Pancreas (tissue), 10 donors: ENCODE results near the gene FAM227A. TPM values are rescaled to one million over a fixed set of nuclear protein-coding genes. Genes with fewer than 3 reads are reported as not detected.

Source experiments
- ATAC-seq, 4 donors: fragments of 200-7000 bp; cut with Tn5 transposase; one replicate each; pipeline versions ENCODE4 v1.8.0 to v1.9.1; 2020; ENCODE audit warnings: mild to moderate bottlenecking in 4 of 4, moderate library complexity in 4 of 4
- DNase-seq, 6 donors: peaks; one replicate each; pipeline ENCODE4 v3.0.0-alpha.2; 2020
- FAIRE-seq: peaks from 2 replicates; lab custom pipeline; 2012; peaks lifted over from hg19 to GRCh38; lab: Jason Lieb, UNC
- H3K27ac ChIP-seq, 4 donors: fragments of 200-600 bp; sonication (generic); 1 replicate in 3 of 4; 2 replicates in 1 of 4; pipeline versions ENCODE4 v1.5.0 to v1.8.0; 2020
- H3K27me3 ChIP-seq, 4 donors: fragments of 200-600 bp; one replicate each; pipeline ENCODE4 v1.8.0; 2021
- H3K36me3 ChIP-seq, 3 donors: fragments of 200-600 bp; sonication (generic) in 1 of 3; one replicate each; pipeline versions ENCODE4 v1.5.0 to v1.8.0; 2020 to 2021
- H3K4me1 ChIP-seq, 3 donors: fragments of 200-600 bp; one replicate each; pipeline ENCODE4 v1.8.0; 2021
- H3K4me3 ChIP-seq, 4 donors: fragments of 200-600 bp; sonication (generic) in 2 of 4; one replicate each; pipeline versions ENCODE4 v1.5.0 to v1.8.0; 2020 to 2021
- H3K9me3 ChIP-seq, 4 donors: fragments of 200-600 bp; one replicate each; pipeline ENCODE4 v1.8.0; 2021
- CTCF ChIP-seq, 4 donors: fragments of 200-600 bp; sonication (generic) in 3 of 4; IDR thresholded peaks; one replicate each; pipeline versions ENCODE4 v1.5.0 to v1.8.0; 2021; ENCODE audit warnings: antibody characterized with exemption in 4 of 4
- WGBS, 2 donors: extraction: QIAGEN DNeasy Blood & Tissue Kit; methylation state at CpG; one replicate each; pipeline ENCODE4 v1.1.7; 2013; 5-methylcytosine and 5-hydroxymethylcytosine counted together
- intact Hi-C, 3 donors: fragments of 100-400 bp; cut with DNase I; formaldehyde crosslinking; loops; one replicate each; pipeline versions ENCODE4 v1.11.1 to v1.14.2; 2022
- polyA plus RNA-seq, 2 donors: library from polyadenylated mRNA; stranded (reverse); fragments of 200-250 nt; gene quantifications; one replicate each; pipeline ENCODE4 v1.2.3, GENCODE V29; 2013
- total RNA-seq, 6 donors: library from RNA; stranded (reverse); fragmentation: NEBNext Ultra II Directional in 4 of 6; extraction: Animal tissue kit (Norgen Biotek cat#: 25700) in 4 of 6; gene quantifications; one replicate each; pipeline versions ENCODE4 v1.2.1 to v1.2.4, GENCODE V29; 2021 to 2023
- donor health status: healthy with polysubstance abuse.
- donor health status: DM: no; HTN: no; CAD: no; lungs with moderate emphysema.
- donor health status: DM: no; HTN: no; CAD: no.
- donor health status: control.
- donor health status: control.
- donor health status: Bipolar disorder and iron deficiency.
- donor health status: DM: yes; HTN: yes; CAD: no.
- donor health status: DM: no; HTN: no; CAD: no.
- donor health status: DM: no; HTN: no; CAD: no.
- donor health status: DM: yes; HTN: yes; CAD: no.

FAM227A gene
- total and polyA plus RNA-seq, 8 donors, result 0.22 to 2.0 (median 0.76) TPM

- no peak for TF ChIP-seq CTCF (IDR thresholded peaks at IDR 0.05)
- 66 to 73% methylated on average over 4 of the region's 4 CpGs for WGBS, 2 donors
Observed at GRCh38 chr22:38614332-38615063, 41.7 kb downstream of the FAM227A start.

GRCh38 chr22:38613588-38613987 lies 42.6 kb downstream of the FAM227A start:
- Histone ChIP-seq H3K4me1 (no peaks in the 10 kb centered on the region), H3K27ac (no peak overlapping the region), H3K4me3 (no peak overlapping the region), H3K9me3 (no peaks in the 10 kb centered on the region), H3K36me3 (no peaks in the 10 kb centered on the region), H3K27me3 (no peaks in the 10 kb centered on the region)
- WGBS, 2 donors, result 79 to 89% methylated on average over 4 of the region's 4 CpGs
- DNase-seq, result no peak
- intact Hi-C loops, result no loop called here
- ATAC-seq, result no peak
- TF ChIP-seq CTCF (IDR thresholded peaks at IDR 0.05), result no peak
- FAIRE-seq, result no peak

More at GRCh38 chr22:38614332-38615063, 41.7 kb downstream of the FAM227A start:
- FAIRE-seq (no peak), DNase-seq (no peak), ATAC-seq (no peak)
- Histone ChIP-seq H3K9me3 (no peaks in the 10 kb centered on the region), H3K4me3 (no peak overlapping the region), H3K36me3 (no peaks in the 10 kb centered on the region), H3K27ac (no peak overlapping the region), H3K27me3 (no peaks in the 10 kb centered on the region), H3K4me1 (no peaks in the 10 kb centered on the region)
- intact Hi-C loops, result no loop called here

GRCh38 chr22:38612217-38613006 lies 43.8 kb downstream of the FAM227A start:
- no peak for ATAC-seq
- Histone ChIP-seq H3K9me3 (no peaks in the 10 kb centered on the region), H3K27ac (no peak overlapping the region), H3K36me3 (no peaks in the 10 kb centered on the region), H3K27me3 (no peaks in the 10 kb centered on the region), H3K4me1 (no peaks in the 10 kb centered on the region), H3K4me3 (no peak overlapping the region)
- intact Hi-C loops, result no loop called here
- DNase-seq, result no peak
- WGBS, 2 donors, result 86 to 90% methylated on average over 5 of the region's 5 CpGs
- no peak for FAIRE-seq
- TF ChIP-seq CTCF (IDR thresholded peaks at IDR 0.05), result no peak

GRCh38 chr22:38611559-38611958 lies 44.6 kb downstream of the FAM227A start:
- DNase-seq, result peak in 1 of 6 donors; percentile 31
- no peak overlapping the region for H3K4me3 ChIP-seq
- no peaks in the 10 kb centered on the region for H3K36me3 ChIP-seq
- intact Hi-C loops, result no loop called here
- FAIRE-seq, result no peak
- WGBS, 2 donors, result 94 to 96% methylated on average over 5 of the region's 5 CpGs
- H3K27me3 ChIP-seq, result no peaks in the 10 kb centered on the region
- ATAC-seq, result no peak
- H3K9me3 ChIP-seq, result no peaks in the 10 kb centered on the region
- no peak for TF ChIP-seq CTCF (IDR thresholded peaks at IDR 0.05)
- no peaks in the 10 kb centered on the region for H3K4me1 ChIP-seq
- no peak overlapping the region for H3K27ac ChIP-seq
